NT2/D1 (cell line): ENCODE results near the gene RPL28.

Experiments used
- YY1 ChIP-seq: IDR thresholded peaks from 2 replicates; pipeline ENCODE4 v1.6.1; 2011; ENCODE audit not compliant: insufficient read length, insufficient read depth
- ZNF274 ChIP-seq: IDR thresholded peaks from 2 replicates; pipeline ENCODE4 v1.6.1; 2011; ENCODE audit warnings: mild to moderate bottlenecking, low read depth, low read length

DNA sequence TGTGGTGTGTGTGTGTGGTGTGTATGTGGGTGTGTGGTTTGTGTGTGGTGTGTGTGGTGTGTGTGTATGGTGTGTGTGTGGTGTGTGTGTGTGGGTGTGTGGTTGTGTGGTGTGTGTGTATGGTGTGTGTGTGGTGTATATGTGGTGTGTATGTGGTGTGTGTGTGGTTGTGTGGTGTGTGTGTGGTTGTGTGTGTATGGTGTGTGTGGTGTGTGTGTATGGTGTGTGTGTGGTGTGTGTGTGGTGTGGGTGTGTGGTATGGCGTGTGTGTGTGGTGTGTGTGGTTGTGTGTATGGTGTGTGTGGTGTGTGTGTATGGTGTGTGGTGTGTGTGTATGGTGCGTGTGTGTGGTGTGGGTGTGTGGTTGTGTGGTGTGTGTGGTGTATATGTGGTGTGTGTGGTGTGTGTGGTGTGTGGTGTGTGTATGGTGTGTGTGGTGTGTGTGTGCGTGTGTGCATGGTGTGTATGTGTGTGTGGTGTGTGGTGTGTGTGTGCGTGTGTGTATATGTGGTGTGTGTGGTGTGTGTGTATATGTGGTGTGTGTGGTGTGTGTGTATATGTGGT is 48.7 kb downstream of the RPL28 start:
- TF ChIP-seq YY1 (no peak), ZNF274 (no peak)
